ENCODE results near the gene ACAN. TPM values are rescaled to one million over a fixed set of nuclear protein-coding genes. Genes with fewer than 3 reads are reported as not detected.

Gene ACAN
- total and polyA plus RNA-seq, 5 experiments from 2014 or later, result 0.05 TPM; not detected in 4

Other genes with a start within 250 kb of the ACAN start
- gene AEN, start 182.1 kb upstream of the ACAN start, total RNA-seq, result 10 to 100 TPM; 49.6 to 51.6 TPM
- gene AEN, start 182.1 kb upstream of the ACAN start, polyA plus RNA-seq, result 10 to 100 TPM; 18.0 to 32.9 (median 25.7) TPM
- gene ISG20, start 164.4 kb upstream of the ACAN start, total RNA-seq, result 100 to 1,000 TPM; 142 to 143 TPM
- 100 to 1,000 TPM; 422 to 562 (median 537) TPM for gene ISG20, start 164.4 kb upstream of the ACAN start, polyA plus RNA-seq
- 10 to 100 TPM; 90.1 to 91.9 TPM for gene HAPLN3, start 92.1 kb downstream of the ACAN start, total RNA-seq
- gene HAPLN3, start 92.1 kb downstream of the ACAN start, polyA plus RNA-seq, result 10 to 100 TPM; 19.2 to 35.1 (median 31.1) TPM
- gene MFGE8, start 109.9 kb downstream of the ACAN start, total RNA-seq, result 100 to 1,000 TPM; 229 to 235 TPM
- gene MFGE8, start 109.9 kb downstream of the ACAN start, polyA plus RNA-seq, result 10 to 100 TPM in 1 of 3 donors, 1 to 10 TPM in 2; 3.4 to 11.2 (median 7.4) TPM

Data from naive thymus-derived CD8-positive, alpha-beta T cell (primary cell).